Measurements from ENCODE around the gene GSTM4.

GRCh38 chr1:109643385-109644230 is 12.3 kb upstream of the GSTM4 start:
- TF ChIP-seq CTCF (IDR thresholded peaks at IDR 0.05) (peak in 5 of 7 experiments; percentile 74 to 90 (median 87)), POLR2A (IDR thresholded peaks at IDR 0.05) (no peak)

All from stomach (tissue), 4 donors.